Epidermal melanocyte (primary cell): ENCODE results near the gene CCDC82.
A peak's percentile ranks its signal among the peaks of the same experiment; 100 is the strongest.

Source experiments
- DNase-seq: peaks from one replicate; pipeline ENCODE4 v3.0.0; 2011; ENCODE audit warnings: low spot score; ENCODE audit not compliant: insufficient read length

The CCDC82 gene

DNA sequence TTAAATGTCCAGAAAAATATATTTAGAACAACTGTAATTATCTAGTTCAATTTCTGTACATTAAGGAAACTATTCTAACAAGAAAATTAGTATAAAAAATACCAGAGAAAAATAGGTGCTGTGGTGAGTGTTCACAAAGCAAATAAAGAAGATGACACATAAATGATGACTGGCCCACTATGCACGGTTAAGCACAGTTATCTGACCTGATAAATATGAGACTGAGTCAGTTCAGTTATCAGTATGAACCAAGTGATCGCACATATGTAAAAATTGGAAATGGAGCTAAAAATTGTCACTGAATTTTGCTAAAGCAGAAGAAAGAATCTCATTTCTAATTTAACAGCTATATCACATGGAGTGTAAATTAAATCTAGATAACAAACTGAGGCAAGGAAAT, 27.9 kb downstream of the CCDC82 start:
- DNase-seq, result no peak

DNA sequence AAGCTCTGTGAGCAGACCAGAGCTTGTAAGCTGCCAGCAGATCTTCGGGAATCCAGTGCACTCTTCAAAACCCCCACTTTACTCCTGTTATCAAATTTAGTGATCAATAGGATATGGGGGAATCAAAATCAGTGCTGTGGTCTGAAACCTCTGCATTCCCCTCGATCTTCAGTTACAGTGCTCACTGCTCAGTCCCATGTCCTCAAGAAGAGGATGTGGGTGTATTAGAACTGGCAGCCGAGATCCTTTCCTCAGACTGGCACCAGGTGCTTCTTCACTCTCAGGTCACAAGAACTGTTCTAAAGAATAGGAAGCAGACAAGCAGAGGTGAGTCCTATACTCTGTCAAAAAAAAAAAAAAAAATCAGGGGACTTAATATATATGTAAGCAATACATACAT, 31.4 kb downstream of the CCDC82 start:
- DNase-seq, result no peak

- no peak for DNase-seq
Observed at GRCh38 chr11:96357794-96358193, 31.9 kb downstream of the CCDC82 start.

DNA sequence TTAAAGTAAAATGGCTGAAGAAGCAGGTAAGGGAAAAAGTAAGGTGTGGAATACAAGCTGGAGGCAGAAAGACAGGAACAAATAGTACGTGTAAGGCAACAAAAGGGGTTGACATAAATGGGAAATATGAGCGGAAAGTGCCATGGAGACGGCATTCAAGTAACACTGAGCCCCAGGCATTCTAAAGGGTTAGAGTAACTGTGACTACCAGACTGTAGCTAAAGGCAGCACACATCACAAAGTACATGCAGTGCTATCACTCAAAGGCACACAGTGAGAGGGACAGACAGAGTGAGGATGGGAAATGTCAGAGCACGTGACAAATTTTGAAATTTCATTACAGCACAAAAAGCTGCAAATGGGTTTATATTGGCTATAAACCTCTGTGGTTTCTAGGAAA, 32.9 kb downstream of the CCDC82 start:
- no peak for DNase-seq

- DNase-seq, result peak; percentile 94
Observed at GRCh38 chr11:96342961-96343711, 46.6 kb downstream of the CCDC82 start, which contains the start of gene MAML2. Gene MAML2, minus strand, starts transcription at chr11:96343195. Its CDS starts 1,300 bp downstream, at chr11:96341895.

GRCh38 chr11:96342014-96342960, 47.4 kb downstream of the CCDC82 start:
- DNase-seq, result no peak

GRCh38 chr11:96341211-96342013, 48.3 kb downstream of the CCDC82 start:
- no peak for DNase-seq

GRCh38 chr11:96340555-96340885, 49.2 kb downstream of the CCDC82 start:
- no peak for DNase-seq

GRCh38 chr11:96339706-96340554, 49.8 kb downstream of the CCDC82 start:
- no peak for DNase-seq

- DNase-seq, result no peak
Observed at GRCh38 chr11:96338910-96339705, 50.6 kb downstream of the CCDC82 start.

DNA sequence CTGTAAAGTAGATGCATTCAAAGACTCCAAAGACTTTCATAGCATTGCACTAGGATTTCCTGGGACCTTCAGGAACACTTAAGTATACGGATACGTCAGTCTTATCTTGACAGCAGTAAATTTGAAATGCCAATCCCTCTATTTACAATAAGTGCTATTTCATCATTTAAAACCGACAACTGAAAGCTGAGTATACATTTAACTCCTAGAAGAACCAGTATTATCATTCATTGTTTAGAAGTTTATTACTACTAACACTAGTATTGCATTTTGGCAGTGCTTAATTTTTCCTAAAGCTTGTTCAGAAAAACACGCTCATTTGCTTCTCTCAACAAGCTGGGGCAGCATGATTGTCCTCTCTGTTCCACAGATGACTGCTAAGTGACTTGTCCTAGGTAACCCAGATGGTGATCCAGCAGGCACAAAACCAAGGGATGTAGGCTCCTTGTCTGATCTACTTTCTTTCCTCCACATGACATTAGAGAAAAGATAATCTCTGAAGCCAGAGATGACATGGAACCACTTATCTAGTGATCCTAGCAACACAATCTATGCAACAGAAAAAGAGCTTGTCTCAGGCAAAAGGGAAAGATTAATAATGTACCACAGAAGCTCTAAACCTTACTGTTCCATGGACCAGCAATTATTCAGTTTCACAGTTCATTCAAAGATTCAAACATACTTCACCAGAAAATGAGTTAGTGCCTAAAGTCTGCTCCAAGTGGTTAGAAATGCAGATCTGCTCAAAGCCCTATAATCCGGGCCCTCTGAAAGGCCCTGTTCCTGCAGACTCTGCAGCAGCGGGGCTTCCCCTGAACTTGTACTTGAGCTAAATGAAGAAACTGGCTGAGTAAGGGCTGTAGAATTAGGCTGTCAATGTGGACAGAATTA, 51.9 kb downstream of the CCDC82 start:
- DNase-seq, result no peak

DNA sequence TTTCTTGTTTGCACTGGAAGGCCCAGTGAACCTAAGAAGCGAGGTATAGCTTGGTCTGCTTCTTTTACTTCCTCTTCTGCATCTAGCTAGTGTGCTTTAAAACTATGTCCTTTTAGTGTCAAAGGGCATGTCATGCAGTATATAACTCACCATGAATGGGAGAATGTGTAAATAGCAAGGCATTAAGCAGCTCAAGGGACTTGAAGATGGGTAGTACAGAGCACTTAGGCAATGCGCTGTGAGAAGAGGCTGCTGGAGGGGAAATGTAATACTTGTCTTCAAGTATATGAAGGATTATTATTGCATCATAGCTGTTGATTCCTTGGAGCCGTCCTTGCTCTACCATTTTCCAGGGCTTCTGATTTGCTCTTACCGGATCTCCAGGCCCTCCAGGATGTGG, 54.3 kb downstream of the CCDC82 start:
- DNase-seq, result no peak

- DNase-seq, result no peak
Observed at GRCh38 chr11:96334219-96334618, 55.5 kb downstream of the CCDC82 start.

- no peak for DNase-seq
Observed at GRCh38 chr11:96333191-96333719, 56.5 kb downstream of the CCDC82 start.

GRCh38 chr11:96332126-96332771, 57.5 kb downstream of the CCDC82 start:
- no peak for DNase-seq

DNA sequence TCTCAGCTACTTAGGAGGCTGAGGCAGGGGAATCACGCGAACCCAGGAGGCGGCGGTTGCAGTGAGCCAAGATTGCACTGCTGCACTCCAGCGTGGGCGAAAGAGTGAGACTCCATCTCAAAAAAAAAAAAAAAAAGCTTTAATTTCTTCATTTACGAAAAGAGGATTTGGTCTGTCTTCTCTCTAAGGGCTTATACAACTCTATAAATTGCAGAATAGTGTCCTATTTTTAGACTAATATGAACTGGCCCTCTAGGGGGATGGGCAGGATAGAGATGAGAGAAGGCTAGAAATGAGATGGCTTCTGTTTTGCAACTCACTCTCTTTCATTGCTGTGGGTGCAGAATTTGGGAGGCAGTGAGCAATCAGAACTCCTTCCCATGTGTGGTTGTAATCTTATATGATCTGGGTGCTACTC, 58.0 kb downstream of the CCDC82 start:
- no peak for DNase-seq

DNA sequence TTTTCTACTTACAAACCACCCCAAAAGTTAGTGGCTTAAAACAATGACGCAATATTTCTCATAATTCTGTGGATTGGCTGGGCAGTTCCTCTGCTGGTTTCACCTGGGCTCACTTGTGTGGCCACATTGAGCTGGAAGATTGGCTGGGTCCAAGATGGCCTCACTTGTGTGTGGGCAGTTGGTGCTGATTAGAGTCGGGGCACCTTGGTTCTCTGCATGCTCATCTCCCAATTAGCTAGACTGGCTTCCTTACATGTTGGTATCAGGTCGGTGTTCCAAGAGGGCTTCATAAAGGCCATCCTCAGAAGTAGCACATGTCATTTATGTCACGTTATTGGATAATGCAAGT, 59.2 kb downstream of the CCDC82 start:
- no peak for DNase-seq

- no peak for DNase-seq
Observed at GRCh38 chr11:96329855-96330510, 59.7 kb downstream of the CCDC82 start.
